ENCODE measurements around the gene TRIM14. TPM values are rescaled to one million over a fixed set of nuclear protein-coding genes. Genes with fewer than 3 reads are reported as not detected.

TRIM14 gene
- total and polyA plus RNA-seq, 2 donors (not counting 1 experiment from before 2014, with no cell fraction given) = 22.5 to 23.9 TPM

DNA sequence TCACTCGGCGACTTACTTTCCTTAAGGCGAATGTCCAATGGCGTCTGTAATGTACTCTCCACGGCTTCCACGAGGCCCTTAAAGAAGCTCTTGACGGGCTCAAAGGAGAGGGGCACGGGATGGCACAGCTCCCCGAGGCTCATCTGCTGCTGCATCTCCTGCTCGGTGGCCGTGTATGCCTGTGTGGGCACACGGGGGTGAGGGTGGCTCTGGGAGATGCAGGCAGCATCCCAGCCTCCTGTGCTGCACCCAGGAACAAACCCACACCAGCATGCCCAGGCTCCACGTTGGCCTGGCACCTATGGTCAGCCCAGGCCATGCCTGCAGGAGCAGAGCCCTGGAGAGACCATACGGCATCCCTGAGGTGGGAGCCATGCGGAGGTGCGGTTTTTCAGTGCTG, 24.2 kb downstream of the TRIM14 start:
- H3K27me3 Mint-ChIP-seq = no peaks in the 10 kb centered on the region
- Histone ChIP-seq H3K27ac (ENCODE audit: low read length in 2 of 2) (no peak overlapping the region), H3K4me1 (ENCODE audit: control insufficient read depth in 2 of 2, insufficient read depth in 2 of 2, low read length in 2 of 2) (peaks cover 22% of the 10 kb centered on the region in 2 donors), H3K4me2 (replicated peaks; ENCODE audit: low read depth, low read length, poor library complexity, severe bottlenecking) (no peak overlapping the region), H3K9me3 (ENCODE audit: control extremely low read depth in 1 of 3, control insufficient read depth in 2 of 3, insufficient read depth in 1 of 3, low read length in 2 of 3) (no peaks in the 10 kb centered on the region), H3K79me2 (ENCODE audit: control insufficient read depth, insufficient read depth, low read length) (peaks cover 34% of the 10 kb centered on the region), H3K36me3 (replicated peaks in 1 of 2; ENCODE audit: control extremely low read depth in 1 of 2, control insufficient read depth in 1 of 2, extremely low read depth in 1 of 2, insufficient read depth in 2 of 2, low read length in 1 of 2) (peaks cover 0 to 20% of the 10 kb centered on the region in 2 experiments), H2AFZ (ENCODE audit: insufficient read depth, low read depth, low read length, poor library complexity, severe bottlenecking) (no peak overlapping the region), H3K9ac (ENCODE audit: low read length) (no peak overlapping the region), H3K4me3 (ENCODE audit: control extremely low read depth in 1 of 5, extremely low read depth in 1 of 5, insufficient read depth in 1 of 5, low read depth in 2 of 5, low read length in 4 of 5) (no peak overlapping the region), H4K20me1 (ENCODE audit: control insufficient read depth, insufficient read depth, low read length, poor library complexity, severe bottlenecking) (no peaks in the 10 kb centered on the region), H3K27me3 (replicated peaks in 1 of 4; ENCODE audit: control extremely low read depth in 1 of 4, control insufficient read depth in 3 of 4, insufficient read depth in 4 of 4, low read length in 3 of 4) (no peaks in the 10 kb centered on the region)
- DNase-seq (no peak), ATAC-seq (ENCODE audit: low read depth) (no peak)
- H3K4me1 Mint-ChIP-seq = peaks cover 23% of the 10 kb centered on the region
- H3K9me3 Mint-ChIP-seq (ENCODE audit: insufficient read depth) = no peaks in the 10 kb centered on the region
- no peak overlapping the region for H3K4me3 Mint-ChIP-seq
- POLR2A ChIA-PET = no interaction called here
- CTCF ChIA-PET = no interaction called here
- no peak overlapping the region for H3K27ac Mint-ChIP-seq
- WGBS (ENCODE audit: insufficient coverage) = 98% methylated on average over 14 of the region's 16 CpGs
- TF ChIP-seq EZH2 (IDR thresholded peaks at IDR 0.05; ENCODE audit: borderline replicate concordance, insufficient read depth, low read depth, low read length, poor library complexity, severe bottlenecking) = no peak
- TF ChIP-seq, protein P1, sequence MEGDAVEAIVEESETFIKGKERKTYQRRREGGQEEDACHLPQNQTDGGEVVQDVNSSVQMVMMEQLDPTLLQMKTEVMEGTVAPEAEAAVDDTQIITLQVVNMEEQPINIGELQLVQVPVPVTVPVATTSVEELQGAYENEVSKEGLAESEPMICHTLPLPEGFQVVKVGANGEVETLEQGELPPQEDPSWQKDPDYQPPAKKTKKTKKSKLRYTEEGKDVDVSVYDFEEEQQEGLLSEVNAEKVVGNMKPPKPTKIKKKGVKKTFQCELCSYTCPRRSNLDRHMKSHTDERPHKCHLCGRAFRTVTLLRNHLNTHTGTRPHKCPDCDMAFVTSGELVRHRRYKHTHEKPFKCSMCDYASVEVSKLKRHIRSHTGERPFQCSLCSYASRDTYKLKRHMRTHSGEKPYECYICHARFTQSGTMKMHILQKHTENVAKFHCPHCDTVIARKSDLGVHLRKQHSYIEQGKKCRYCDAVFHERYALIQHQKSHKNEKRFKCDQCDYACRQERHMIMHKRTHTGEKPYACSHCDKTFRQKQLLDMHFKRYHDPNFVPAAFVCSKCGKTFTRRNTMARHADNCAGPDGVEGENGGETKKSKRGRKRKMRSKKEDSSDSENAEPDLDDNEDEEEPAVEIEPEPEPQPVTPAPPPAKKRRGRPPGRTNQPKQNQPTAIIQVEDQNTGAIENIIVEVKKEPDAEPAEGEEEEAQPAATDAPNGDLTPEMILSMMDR (IDR thresholded peaks at IDR 0.05) = no peak
- intact Hi-C loops (cut with micrococcal nuclease) = no loop called here

DNA sequence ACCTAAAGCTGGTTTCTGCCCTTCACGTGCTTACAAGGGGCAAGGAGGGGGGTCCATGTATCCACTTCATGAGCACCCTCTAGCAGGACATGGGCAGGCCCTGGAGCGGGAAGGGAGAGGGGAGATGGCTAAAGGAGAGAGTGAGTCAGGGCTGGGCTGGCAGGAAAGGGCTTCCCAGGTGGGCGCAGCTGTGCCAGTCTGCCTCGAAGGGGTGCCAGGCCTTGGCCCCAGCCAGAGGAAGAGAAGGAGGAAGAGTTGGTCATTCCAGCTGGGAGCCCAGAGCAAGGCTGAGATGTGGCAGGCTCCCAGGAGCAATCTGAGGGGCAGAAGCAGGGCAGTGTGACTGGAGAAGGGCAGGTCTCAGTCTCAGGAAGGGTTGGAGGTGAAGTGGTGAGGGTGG, 24.7 kb downstream of the TRIM14 start:
- POLR2A ChIA-PET = interaction anchor here (0.6 kb wide), 1 partner anchor 73 kb away, joined by 3 read pairs; no protein-coding TSS in a partner anchor
- Mint-ChIP-seq H3K9me3 (ENCODE audit: insufficient read depth) (no peaks in the 10 kb centered on the region), H3K4me1 (peaks cover 17% of the 10 kb centered on the region), H3K27ac (no peak overlapping the region), H3K27me3 (no peaks in the 10 kb centered on the region), H3K4me3 (no peak overlapping the region)
- Histone ChIP-seq H3K9ac (ENCODE audit: low read length) (no peak overlapping the region), H3K79me2 (ENCODE audit: control insufficient read depth, insufficient read depth, low read length) (peaks cover 29% of the 10 kb centered on the region), H3K27me3 (replicated peaks in 1 of 4; ENCODE audit: control extremely low read depth in 1 of 4, control insufficient read depth in 3 of 4, insufficient read depth in 4 of 4, low read length in 3 of 4) (no peaks in the 10 kb centered on the region), H3K27ac (ENCODE audit: low read length in 2 of 2) (no peak overlapping the region), H2AFZ (ENCODE audit: insufficient read depth, low read depth, low read length, poor library complexity, severe bottlenecking) (no peak overlapping the region), H3K4me3 (ENCODE audit: control extremely low read depth in 1 of 5, extremely low read depth in 1 of 5, insufficient read depth in 1 of 5, low read depth in 2 of 5, low read length in 4 of 5) (no peak overlapping the region), H3K4me1 (ENCODE audit: control insufficient read depth in 2 of 2, insufficient read depth in 2 of 2, low read length in 2 of 2) (peaks cover 17% of the 10 kb centered on the region in 2 donors), H3K4me2 (replicated peaks; ENCODE audit: low read depth, low read length, poor library complexity, severe bottlenecking) (no peak overlapping the region), H4K20me1 (ENCODE audit: control insufficient read depth, insufficient read depth, low read length, poor library complexity, severe bottlenecking) (no peaks in the 10 kb centered on the region), H3K36me3 (replicated peaks in 1 of 2; ENCODE audit: control extremely low read depth in 1 of 2, control insufficient read depth in 1 of 2, extremely low read depth in 1 of 2, insufficient read depth in 2 of 2, low read length in 1 of 2) (peaks cover 0 to 20% of the 10 kb centered on the region in 2 experiments), H3K9me3 (ENCODE audit: control extremely low read depth in 1 of 3, control insufficient read depth in 2 of 3, insufficient read depth in 1 of 3, low read length in 2 of 3) (no peaks in the 10 kb centered on the region)
- 98% methylated on average over 4 of the region's 4 CpGs for WGBS (ENCODE audit: insufficient coverage)
- DNase-seq (no peak), ATAC-seq (ENCODE audit: low read depth) (no peak)
- CTCF ChIA-PET = no interaction called here
- intact Hi-C loops (cut with micrococcal nuclease) = no loop called here
- TF ChIP-seq, protein P1 (IDR thresholded peaks at IDR 0.05) = no peak
- TF ChIP-seq EZH2 (IDR thresholded peaks at IDR 0.05; ENCODE audit: borderline replicate concordance, insufficient read depth, low read depth, low read length, poor library complexity, severe bottlenecking) = no peak

Data from B cell (primary cell).